Measurements from ENCODE around the gene LSAMP. TPM values are rescaled to one million over a fixed set of nuclear protein-coding genes. Genes with fewer than 3 reads are reported as not detected.

The LSAMP gene
- total and polyA plus RNA-seq, 2 of the 13 experiments (the other 11 are each of a cell fraction or from before 2014, with no cell fraction given), result not detected

DNA sequence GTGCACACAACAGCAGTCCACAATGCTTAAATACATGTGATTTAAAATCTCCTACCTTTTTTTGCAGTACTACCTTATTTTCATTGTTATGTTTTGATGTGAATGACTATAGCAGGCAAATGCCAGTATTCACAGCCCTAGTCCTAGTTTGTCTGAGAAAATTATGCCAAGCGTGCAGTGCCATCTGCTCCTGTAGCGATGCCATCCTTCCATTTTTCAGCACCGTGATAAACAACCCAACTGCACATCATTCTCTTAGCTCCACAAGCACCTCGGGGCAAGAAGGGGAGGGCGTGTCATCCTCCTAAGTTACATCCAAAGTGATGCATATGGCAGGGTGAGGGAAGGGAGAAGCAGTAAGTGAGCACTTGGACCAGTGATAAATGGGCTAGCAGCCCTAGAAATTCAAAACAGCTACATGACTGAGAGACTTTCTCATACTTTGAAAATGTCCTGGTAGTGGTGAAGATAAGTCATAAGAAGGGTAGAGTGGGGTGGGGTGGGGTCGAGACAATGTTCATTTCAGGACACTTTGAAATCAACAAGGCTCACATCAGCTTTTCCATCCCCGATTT lies 198.8 kb downstream of the LSAMP start:
- CTCF ChIA-PET (ENCODE audit: low intra/inter-chr PET ratio, low total read pairs), result no interaction called here
- Histone ChIP-seq H2AFZ (ENCODE audit: low read length) (no peak overlapping the region), H3K4me2 (ENCODE audit: low read depth, low read length) (no peak overlapping the region), H3K79me2 (ENCODE audit: insufficient read depth, low read length) (no peaks in the 10 kb centered on the region), H3K9ac (ENCODE audit: insufficient read depth, low read depth, low read length) (no peak overlapping the region), H3K4me1 (ENCODE audit: insufficient read depth, low read length) (no peaks in the 10 kb centered on the region), H4K20me1 (ENCODE audit: insufficient read depth, low read length) (no peaks in the 10 kb centered on the region; the same call in 1 of the 2 replicates), H3K27ac (ENCODE audit: extremely low read length, insufficient read depth, low read length) (no peak overlapping the region), H3K4me3 (replicated peaks in 1 of 3; ENCODE audit: insufficient read depth in 1 of 3, low read depth in 2 of 3, low read length in 3 of 3) (no peak overlapping the region), H3K27me3 (ENCODE audit: control insufficient read depth in 1 of 2, insufficient read depth in 2 of 2, low read length in 2 of 2) (no peaks in the 10 kb centered on the region; a peak in 1 of 5 replicates), H3K36me3 (replicated peaks in 1 of 2; ENCODE audit: control insufficient read depth in 1 of 2, insufficient read depth in 2 of 2, low read length in 2 of 2) (no peaks in the 10 kb centered on the region), H3K9me3 (ENCODE audit: low read length) (no peaks in the 10 kb centered on the region)
- ATAC-seq (no peak), FAIRE-seq (no peak), DNase-seq (ENCODE audit: low spot score) (no peak)
- POLR2A ChIA-PET, result no interaction called here
- intact Hi-C loops (cut with micrococcal nuclease; ENCODE audit: unreplicated experiment) (no loop called here), in situ Hi-C loops (cut with HindIII; ENCODE audit: extremely low pct_ligation_motif_present, low pct_unique_long_range_greater_than_20kb) (no loop called here)
- TF ChIP-seq MAFG (CRISPR knock-in tag; IDR thresholded peaks at IDR 0.05), result no peak
- WGBS (ENCODE audit: low lambda C conversion rate), result 3% methylated on average over 7 of the region's 7 CpGs
- no TSS peak for BruUV-seq (replicated peaks)

- Histone ChIP-seq H3K4me2 (ENCODE audit: low read depth, low read length) (no peak overlapping the region), H3K9ac (ENCODE audit: insufficient read depth, low read depth, low read length) (no peak overlapping the region), H3K4me3 (replicated peaks in 1 of 3; ENCODE audit: insufficient read depth in 1 of 3, low read depth in 2 of 3, low read length in 3 of 3) (no peak overlapping the region), H4K20me1 (ENCODE audit: insufficient read depth, low read length) (no peaks in the 10 kb centered on the region; the same call in 1 of the 2 replicates), H3K9me3 (ENCODE audit: low read length) (no peaks in the 10 kb centered on the region), H3K27ac (ENCODE audit: extremely low read length, insufficient read depth, low read length) (no peak overlapping the region), H3K36me3 (replicated peaks in 1 of 2; ENCODE audit: control insufficient read depth in 1 of 2, insufficient read depth in 2 of 2, low read length in 2 of 2) (no peaks in the 10 kb centered on the region), H3K79me2 (ENCODE audit: insufficient read depth, low read length) (no peaks in the 10 kb centered on the region), H3K4me1 (ENCODE audit: insufficient read depth, low read length) (no peaks in the 10 kb centered on the region), H3K27me3 (ENCODE audit: control insufficient read depth in 1 of 2, insufficient read depth in 2 of 2, low read length in 2 of 2) (no peaks in the 10 kb centered on the region; a peak in 1 of 5 replicates), H2AFZ (ENCODE audit: low read length) (no peak overlapping the region)
- DNase-seq (ENCODE audit: low spot score) (no peak), FAIRE-seq (no peak), ATAC-seq (no peak)
- BruUV-seq (replicated peaks), result no TSS peak
- 0% methylated on average over 2 of the region's 2 CpGs for WGBS (ENCODE audit: low lambda C conversion rate)
- in situ Hi-C loops (cut with HindIII; ENCODE audit: extremely low pct_ligation_motif_present, low pct_unique_long_range_greater_than_20kb), result no loop called here
- ChIA-PET POLR2A (no interaction called here), CTCF (ENCODE audit: low intra/inter-chr PET ratio, low total read pairs) (no interaction called here)
- intact Hi-C loops (cut with micrococcal nuclease; ENCODE audit: unreplicated experiment), result no loop called here
- TF ChIP-seq HMG20B (CRISPR knock-in tag; conservative IDR thresholded peaks at IDR 0.05) (no peak), LRRFIP1 (CRISPR knock-in tag; conservative IDR thresholded peaks at IDR 0.05) (no peak), ARID2 (CRISPR knock-in tag; IDR thresholded peaks at IDR 0.05; ENCODE audit: borderline replicate concordance) (no peak), ZNF446 (CRISPR knock-in tag; IDR thresholded peaks at IDR 0.05) (no peak), PREB (CRISPR knock-in tag; IDR thresholded peaks at IDR 0.05) (no peak), HNRNPLL (IDR thresholded peaks at IDR 0.05; ENCODE audit: low read depth, low read length, poor library complexity, severe bottlenecking) (no peak), REXO4 (CRISPR knock-in tag; IDR thresholded peaks at IDR 0.05; ENCODE audit: borderline replicate concordance) (no peak), ZNF563 (CRISPR knock-in tag; IDR thresholded peaks at IDR 0.05) (no peak), IRF9 (CRISPR knock-in tag; IDR thresholded peaks at IDR 0.05; ENCODE audit: borderline replicate concordance) (no peak), SIX4 (CRISPR knock-in tag; IDR thresholded peaks at IDR 0.05) (no peak)
- TF ChIP-seq, protein P1, sequence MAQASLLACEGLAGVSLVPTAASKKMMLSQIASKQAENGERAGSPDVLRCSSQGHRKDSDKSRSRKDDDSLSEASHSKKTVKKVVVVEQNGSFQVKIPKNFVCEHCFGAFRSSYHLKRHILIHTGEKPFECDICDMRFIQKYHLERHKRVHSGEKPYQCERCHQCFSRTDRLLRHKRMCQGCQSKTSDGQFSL (CRISPR knock-in tag; IDR thresholded peaks at IDR 0.05), result no peak
Measured at GRCh38 chr3:116242825-116243224, 202.5 kb downstream of the LSAMP start.

All from HepG2 (cell line).